Measurements from ENCODE around the gene ERBIN.

DNA sequence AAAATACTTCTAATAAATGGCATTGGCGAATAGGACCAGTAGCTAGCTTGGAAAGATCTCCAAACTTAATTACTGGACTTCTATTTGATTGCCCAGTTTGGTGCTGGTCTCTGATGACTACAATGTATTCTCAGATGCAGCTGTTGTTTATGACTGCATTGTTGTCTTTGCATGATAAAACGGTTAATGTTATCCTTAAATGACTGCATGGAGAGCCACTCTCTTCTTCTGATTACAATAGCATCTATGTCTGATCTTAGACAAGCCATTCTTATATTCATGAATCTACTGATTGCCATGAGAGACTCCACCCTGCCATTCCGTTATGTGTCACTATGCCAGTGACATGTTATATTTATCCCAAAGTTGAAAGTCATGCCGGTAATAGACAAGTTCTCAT lies 42.9 kb upstream of the ERBIN start:
- TF ChIP-seq, protein P1, sequence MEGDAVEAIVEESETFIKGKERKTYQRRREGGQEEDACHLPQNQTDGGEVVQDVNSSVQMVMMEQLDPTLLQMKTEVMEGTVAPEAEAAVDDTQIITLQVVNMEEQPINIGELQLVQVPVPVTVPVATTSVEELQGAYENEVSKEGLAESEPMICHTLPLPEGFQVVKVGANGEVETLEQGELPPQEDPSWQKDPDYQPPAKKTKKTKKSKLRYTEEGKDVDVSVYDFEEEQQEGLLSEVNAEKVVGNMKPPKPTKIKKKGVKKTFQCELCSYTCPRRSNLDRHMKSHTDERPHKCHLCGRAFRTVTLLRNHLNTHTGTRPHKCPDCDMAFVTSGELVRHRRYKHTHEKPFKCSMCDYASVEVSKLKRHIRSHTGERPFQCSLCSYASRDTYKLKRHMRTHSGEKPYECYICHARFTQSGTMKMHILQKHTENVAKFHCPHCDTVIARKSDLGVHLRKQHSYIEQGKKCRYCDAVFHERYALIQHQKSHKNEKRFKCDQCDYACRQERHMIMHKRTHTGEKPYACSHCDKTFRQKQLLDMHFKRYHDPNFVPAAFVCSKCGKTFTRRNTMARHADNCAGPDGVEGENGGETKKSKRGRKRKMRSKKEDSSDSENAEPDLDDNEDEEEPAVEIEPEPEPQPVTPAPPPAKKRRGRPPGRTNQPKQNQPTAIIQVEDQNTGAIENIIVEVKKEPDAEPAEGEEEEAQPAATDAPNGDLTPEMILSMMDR (IDR thresholded peaks at IDR 0.05; ENCODE audit: borderline replicate concordance, extremely low read depth, low read length, poor library complexity, severe bottlenecking), result no peak
- TF ChIP-seq EZH2 (IDR thresholded peaks at IDR 0.05; ENCODE audit: borderline replicate concordance, low read depth, low read length, severe bottlenecking), result no peak

Measured in DND-41 (cell line).